Measurements from ENCODE around the gene SPDYE3. TPM values are rescaled to one million over a fixed set of nuclear protein-coding genes. Genes with fewer than 3 reads are reported as not detected.
"Not testable (repeated sequence)": the region's sequence is repeated elsewhere in the genome, so short reads cannot be mapped to it uniquely, and the experiment has no call there.

The SPDYE3 gene, protein sequence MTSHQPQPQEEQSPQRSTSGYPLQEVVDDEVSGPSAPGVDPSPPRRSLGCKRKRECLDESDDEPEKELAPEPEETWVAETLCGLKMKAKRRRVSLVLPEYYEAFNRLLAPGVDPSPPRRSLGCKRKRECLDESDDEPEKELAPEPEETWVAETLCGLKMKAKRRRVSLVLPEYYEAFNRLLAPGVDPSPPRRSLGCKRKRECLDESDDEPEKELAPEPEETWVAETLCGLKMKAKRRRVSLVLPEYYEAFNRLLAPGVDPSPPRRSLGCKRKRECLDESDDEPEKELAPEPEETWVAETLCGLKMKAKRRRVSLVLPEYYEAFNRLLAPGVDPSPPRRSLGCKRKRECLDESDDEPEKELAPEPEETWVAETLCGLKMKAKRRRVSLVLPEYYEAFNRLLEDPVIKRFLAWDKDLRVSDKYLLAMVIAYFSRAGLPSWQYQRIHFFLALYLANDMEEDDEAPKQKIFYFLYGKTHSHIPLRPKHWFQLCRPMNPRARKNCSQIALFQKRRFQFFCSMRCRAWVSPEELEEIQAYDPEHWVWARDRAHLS
- not detected in 2 replicates for total RNA-seq (2014; rRNA removed; shearing (Covaris generic); ENCODE audit: low replicate concordance)

DNA sequence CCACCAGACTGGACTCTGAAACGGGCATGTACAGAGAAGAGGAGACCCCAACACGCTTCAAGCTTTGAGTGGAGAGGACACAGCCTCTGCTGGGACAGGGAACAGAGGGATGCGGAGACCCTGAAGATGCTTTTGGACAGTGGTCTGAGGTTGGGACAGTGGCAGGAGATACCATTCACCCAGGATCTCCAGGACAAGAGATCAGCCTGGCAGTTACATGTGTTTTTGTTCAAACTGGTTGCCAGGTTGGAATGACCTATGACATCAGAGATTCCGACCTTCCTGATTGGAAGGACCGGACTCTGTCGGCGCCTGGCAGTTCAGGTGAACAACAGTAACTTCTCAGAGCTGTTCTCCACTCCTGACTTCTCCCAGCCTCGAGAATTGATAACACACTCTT, at the start of gene SPDYE3:
Gene SPDYE3 (plus strand): TSS at position 301 of the 400 bp plus-strand sequence. CDS start 184 bp downstream, outside the sequence.
- in situ Hi-C loops (cut with HindIII; ENCODE audit: low pct_unique_long_range_greater_than_20kb, low sequenced_read_pairs); DNase-seq (ENCODE audit: low read depth): not testable (repeated sequence)

DNA sequence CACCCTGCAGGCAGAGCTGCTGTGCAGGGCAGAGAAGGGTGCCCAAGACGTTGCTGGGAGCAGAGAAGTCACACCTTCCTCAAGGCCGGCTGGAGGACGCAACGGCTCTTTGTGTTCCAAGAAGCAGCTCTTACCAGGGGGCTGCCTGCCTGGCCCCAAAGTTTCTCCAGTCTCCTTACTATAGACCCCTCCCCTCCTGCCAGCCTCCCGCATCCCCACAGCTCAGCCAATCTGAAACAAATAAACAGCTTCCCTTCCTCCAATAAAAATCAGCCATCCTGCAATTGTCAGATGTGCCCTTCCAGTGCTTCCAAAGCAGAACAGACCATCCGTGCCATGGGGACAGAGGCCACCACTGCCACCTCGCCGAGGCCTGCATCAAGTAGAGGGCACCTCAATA, 47.5 kb upstream of the SPDYE3 start:
- DNase-seq (ENCODE audit: low read depth); in situ Hi-C loops (cut with HindIII; ENCODE audit: low pct_unique_long_range_greater_than_20kb, low sequenced_read_pairs): not testable (repeated sequence)

DNA sequence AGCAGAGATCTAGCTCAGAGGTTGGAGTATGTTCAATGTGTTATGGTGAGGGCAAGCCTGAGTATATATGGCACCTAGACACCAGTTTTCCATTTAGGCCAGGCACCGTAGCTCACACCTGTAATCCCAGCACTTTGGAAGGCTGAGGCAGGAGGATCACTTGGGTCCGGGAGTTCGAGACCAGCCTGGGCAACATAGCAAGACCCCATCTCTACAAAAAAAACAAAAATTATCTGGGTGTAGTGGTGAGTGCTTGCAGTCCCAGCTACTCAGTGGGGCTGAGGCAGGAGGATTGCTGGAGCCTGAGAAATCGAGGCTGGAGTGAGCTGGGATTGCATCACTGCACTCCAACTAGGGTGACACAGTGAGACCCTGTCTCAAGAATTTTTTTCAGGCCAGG, 44.6 kb upstream of the SPDYE3 start:
- DNase-seq (ENCODE audit: low read depth); in situ Hi-C loops (cut with HindIII; ENCODE audit: low pct_unique_long_range_greater_than_20kb, low sequenced_read_pairs): not testable (repeated sequence)

DNA sequence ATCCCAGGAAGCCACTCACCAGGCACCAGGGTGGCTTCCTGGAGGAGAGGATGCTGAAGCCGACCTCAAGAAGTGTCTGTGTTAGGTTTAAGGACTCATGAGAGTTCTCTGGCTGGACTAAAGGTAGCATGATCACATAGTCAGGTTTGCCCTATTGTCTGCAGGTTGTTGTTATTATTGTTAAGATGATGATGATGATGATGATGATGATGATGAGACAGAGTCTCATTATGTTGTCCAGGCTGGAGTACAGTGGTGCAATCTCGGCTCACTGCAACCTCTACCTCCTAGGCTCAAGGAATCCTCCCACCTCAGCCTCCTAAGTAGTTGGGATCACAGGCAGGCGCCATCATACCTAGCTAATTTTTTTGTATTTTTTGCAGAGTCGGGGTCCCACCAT, 43.3 kb upstream of the SPDYE3 start:
- in situ Hi-C loops (cut with HindIII; ENCODE audit: low pct_unique_long_range_greater_than_20kb, low sequenced_read_pairs); DNase-seq (ENCODE audit: low read depth): not testable (repeated sequence)

DNA sequence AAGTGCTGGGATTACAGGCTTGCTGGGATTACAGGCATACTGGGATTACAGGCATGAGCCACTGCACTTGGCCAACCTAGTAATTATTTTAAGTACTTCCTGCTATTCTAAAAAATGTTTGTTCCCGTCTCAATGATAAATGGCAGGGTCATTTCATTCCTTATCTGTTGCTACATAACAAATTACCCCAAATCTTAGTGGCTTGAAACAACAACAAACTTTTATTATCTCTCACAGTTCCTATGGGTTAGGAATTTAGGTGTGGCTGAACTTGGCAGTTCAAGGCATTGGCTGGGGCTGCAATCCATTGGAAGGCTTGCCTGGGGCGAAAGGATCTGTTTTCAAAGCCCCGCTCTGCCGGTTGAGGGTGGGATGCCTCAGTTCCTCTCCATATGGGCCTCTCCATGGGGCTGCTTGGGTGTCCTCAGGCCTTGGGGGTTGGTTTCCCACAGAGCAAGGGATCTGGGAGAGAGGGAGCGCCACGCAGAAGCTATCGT, 42.8 kb upstream of the SPDYE3 start:
- in situ Hi-C loops (cut with HindIII; ENCODE audit: low pct_unique_long_range_greater_than_20kb, low sequenced_read_pairs), result not testable (repeated sequence)
- DNase-seq (ENCODE audit: low read depth), result peak; percentile 91

DNA sequence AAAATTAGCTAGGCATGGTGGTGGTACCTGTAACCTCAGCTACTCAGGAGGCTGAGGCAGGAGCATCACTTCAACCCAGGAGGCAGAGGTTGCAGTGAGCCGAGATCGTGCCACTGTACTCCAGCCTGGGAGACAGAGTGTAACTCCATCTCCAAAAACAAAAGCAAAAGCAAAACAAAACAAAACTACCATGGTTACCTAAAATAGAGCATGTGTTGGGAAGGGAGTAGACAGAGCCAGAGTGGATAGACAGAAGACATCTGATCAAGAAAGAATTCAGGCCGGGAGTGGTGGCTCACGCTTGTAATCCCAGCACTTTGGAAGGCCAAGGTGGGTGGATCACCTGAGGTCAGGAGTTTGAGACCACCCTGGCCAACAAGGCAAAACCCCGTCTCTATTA, 41.7 kb upstream of the SPDYE3 start:
- in situ Hi-C loops (cut with HindIII; ENCODE audit: low pct_unique_long_range_greater_than_20kb, low sequenced_read_pairs), result not testable (repeated sequence)

DNA sequence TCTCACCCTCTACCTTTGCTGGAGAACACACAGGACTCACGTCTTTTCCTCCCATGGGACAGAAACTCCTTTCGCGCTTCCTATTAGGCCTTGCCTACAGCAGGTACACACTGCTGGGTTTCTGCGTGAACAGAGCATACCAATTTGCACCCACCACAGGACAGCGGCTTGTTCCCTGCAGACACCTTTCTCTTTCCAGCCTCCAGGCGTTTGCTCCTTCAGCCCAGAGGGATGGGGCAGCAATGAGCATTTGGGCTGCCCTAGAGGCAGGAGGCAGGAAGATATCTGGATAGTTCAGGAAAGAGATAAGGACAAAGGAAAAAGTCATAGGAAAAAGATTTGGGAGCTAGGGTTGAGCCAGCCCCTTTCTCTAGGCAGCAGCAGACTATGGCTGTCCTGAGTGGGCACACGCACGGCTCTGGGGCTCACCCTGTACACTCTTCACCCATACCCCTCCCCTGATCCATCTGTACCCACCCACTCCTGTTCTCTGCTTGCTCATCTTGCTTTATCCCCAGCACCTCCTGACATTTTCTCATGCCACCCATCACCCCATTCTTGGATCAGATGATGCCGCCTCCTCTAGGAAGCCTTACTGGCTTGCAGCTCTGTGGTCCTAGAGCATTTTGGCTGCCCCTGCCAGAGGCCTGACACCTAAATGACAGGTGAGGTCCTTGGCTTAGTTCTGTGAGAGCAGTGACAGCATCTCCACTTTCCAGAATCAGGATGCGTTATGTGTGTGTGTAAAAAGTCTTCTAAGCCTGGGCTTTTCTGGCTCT, 40.7 kb upstream of the SPDYE3 start:
- DNase-seq (ENCODE audit: low read depth), result no peak
- in situ Hi-C loops (cut with HindIII; ENCODE audit: low pct_unique_long_range_greater_than_20kb, low sequenced_read_pairs), result no loop called here

More for the DNA sequence above, 41.7 kb upstream of the SPDYE3 start:
- peak; percentile 67 for DNase-seq (ENCODE audit: low read depth)

DNA sequence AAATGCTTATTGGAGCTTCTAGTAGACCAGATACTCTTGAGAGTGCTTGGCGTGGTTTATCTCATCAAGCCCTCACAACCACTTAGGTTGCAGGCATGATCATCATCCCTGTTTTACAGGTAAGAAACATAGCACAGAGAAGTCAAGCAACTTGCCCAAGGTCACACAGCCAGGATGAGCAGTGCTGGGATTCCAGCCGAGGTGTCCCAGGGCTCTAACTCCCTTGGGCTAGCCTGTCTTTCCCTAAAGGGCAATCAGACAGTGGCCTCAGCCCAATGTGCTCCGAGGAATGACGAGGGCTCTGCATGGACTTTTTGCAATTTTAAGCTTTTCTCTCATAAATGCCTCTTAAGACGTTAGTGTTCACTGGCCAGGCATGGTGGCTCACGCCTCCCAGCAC, 39.9 kb upstream of the SPDYE3 start:
- DNase-seq (ENCODE audit: low read depth), result no peak
- in situ Hi-C loops (cut with HindIII; ENCODE audit: low pct_unique_long_range_greater_than_20kb, low sequenced_read_pairs), result no loop called here

DNA sequence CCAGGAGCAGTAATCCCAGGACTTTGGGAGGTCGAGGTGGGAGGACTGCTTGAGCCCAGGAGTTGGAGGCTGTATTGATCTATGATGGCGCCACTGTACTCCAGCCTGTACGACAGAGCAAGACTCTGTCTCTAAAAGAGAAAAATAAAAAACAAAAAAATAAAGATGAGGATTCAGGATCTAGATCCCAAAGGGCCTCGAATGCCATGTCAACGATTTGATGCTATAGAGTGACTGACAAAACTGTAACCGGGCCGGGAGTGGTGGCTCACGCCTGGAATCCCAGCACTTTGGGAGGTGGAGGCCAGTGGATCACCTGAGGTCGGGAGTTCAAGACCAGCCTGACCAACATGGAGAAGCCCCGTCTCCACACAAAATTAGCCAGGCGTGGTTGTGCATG, 38.6 kb upstream of the SPDYE3 start:
- DNase-seq (ENCODE audit: low read depth); in situ Hi-C loops (cut with HindIII; ENCODE audit: low pct_unique_long_range_greater_than_20kb, low sequenced_read_pairs): not testable (repeated sequence)

DNA sequence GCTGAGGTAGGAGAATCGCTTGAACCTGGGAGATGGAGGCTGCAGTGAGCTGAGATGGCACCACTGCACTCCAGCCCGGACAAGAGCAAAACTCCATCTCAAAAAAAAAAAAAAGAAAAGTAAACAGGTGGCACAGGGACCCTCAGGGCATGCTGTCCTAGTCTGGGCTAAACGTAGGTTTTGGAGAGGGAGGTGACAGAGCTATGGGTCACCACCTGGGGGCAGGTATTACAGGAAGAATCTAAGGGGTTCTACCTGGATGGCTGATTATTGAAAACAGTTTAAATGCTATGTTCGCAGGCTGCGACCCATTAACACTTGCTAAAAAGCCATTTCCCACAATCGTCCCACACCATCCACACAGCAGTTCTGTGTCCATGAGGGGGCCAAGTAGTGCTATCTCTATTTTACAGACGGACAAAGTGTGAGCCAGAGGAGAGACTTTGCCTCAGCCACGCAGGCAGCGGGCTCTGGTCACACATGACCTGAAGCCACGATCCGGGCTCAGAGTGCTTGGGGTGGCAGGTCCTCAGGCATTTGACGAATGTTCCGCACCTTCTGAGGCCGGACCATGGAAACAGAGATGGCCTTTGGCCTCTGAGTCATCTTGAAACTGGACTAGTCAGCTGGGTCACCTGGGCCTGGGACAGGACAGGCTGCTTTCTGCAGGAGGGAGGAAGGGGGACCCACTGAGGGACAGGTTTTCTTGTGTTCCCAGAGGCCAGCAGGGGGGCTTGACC, 38.0 kb upstream of the SPDYE3 start:
- in situ Hi-C loops (cut with HindIII; ENCODE audit: low pct_unique_long_range_greater_than_20kb, low sequenced_read_pairs), result not testable (repeated sequence)
- DNase-seq (ENCODE audit: low read depth), result peak; percentile 87

DNA sequence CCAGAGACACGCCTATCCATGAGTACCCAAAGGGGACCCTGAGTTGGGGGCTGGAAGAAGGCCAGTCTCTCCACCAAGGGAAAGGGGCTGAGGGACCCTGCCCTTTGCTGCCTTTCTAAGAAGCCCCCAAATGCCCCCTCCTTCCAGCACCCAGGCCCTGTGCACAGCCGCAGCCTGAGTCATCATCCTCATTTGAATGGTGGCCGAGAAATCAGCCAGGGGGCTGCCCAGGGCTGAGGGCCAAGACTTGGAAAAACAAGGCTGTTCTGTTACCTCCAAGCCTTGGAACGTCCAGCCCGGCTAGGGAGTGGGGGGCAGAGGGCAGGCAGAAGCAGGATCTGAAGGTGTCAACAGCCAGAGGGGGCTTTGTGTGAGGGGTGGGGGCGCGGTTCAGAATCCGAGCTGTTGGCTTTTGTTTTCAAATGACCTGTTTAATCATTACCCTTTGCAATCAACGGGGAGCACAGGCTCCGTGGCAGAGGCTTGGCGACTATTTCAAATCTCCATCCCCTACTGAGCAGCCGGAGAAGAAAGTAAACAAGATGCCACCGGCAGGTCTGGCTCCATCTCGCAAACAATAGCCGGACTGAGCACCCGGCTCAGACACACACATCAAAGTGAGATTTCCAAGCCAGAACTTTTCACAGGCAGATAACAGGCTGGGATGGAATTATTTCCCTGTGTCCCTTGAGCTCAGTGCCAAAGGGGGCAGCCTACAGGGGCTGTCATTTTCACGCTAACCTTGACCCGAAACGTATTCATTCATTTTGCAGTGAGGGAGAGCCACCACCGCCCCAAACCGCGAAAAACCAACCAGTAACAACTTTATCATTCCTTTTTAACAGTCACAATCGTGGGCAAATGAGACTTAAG, 37.2 kb upstream of the SPDYE3 start:
- DNase-seq (ENCODE audit: low read depth), result peak; percentile 85
- in situ Hi-C loops (cut with HindIII; ENCODE audit: low pct_unique_long_range_greater_than_20kb, low sequenced_read_pairs), result not testable (repeated sequence)

DNA sequence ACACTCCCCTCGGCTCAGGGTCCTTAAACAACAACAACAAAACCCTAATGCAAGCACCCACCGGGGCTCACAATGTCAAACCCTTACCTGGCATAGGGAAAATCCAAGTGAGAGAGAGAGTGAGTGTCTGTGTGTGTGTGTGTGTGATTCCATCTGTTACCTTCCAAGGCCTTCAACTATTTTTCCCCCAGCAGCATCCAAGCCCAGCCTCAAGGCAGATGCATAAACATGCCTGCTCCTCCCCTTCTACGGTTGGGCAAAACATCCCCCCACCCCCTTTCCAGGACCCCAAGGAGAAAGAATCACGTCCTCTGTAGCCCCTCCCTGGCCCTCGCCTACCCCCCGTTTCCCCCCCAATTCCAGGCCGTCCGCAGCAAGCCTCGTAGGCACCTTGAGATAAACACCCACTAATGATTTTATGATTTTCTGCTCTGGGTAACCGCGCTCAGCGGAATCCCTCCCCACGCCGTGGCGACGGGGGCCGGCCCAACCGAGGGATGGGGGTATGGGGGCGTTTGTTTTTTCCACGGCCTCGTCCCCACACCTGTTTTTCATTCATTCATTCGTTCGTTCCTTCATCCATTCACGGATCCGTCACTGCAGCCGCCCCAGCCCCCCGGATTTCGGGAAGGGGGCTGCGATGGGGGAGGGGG, 36.4 kb upstream of the SPDYE3 start:
- in situ Hi-C loops (cut with HindIII; ENCODE audit: low pct_unique_long_range_greater_than_20kb, low sequenced_read_pairs); DNase-seq (ENCODE audit: low read depth): not testable (repeated sequence)

DNA sequence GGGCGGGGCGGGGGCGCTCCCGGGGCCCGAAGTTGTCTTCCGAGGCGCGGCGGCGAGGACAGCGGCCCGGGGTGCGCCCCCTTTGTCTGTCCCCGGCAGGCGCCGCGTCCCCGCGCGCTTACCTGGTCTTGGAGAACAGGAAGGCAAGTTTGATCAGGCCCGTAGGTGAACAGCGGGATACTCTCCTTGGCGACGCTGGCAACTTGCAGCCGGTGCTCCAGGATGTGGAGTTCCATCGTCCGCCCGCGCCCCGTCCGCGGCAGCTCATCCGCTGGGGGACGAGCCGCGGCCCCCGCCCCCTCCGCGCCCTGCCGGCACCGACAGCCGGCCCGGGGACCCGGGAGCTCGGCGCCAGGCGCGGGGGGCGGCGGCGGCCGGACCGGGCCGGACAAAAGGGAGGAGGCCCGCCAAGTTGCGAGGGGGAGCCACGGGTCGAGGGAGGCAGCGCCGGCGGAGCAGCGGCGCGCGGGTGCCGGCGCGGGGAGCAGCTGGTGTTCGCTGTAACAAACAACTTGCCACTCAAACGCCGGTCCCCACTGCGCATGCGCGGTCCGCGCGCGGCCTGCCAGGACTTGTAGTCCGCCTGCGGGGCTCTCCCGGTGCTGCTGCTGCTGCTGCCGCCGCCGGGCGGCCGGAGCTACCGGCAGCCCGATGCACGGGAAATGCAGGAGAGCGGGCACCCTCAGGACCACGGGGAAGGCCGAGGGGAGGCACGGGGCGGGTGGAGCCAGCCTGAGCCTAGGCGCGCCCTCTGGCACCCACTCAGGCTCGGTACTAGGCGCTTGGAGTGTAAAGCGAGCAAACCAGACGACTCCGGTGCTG, 35.6 kb upstream of the SPDYE3 start:
- peak; percentile 81 for DNase-seq (ENCODE audit: low read depth)
- in situ Hi-C loops (cut with HindIII; ENCODE audit: low pct_unique_long_range_greater_than_20kb, low sequenced_read_pairs), result no loop called here

DNA sequence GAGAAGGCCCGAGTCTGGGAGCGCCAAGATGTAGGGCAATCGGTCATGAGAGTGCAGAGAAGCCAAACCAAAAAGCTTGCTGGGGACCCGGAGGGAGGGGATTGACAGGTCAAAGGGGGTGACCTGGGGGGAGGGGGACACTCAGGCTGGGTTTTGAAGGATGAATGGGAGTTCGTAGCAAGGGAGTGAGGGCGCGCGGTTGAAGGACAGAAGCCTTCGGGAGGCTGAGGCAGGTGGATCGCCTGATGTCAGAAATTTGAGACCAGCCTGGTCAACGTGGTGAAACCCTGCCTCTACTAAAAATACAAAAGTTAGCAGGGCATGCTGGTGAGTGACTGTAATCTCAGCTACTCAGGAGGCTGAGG, 35.0 kb upstream of the SPDYE3 start:
- DNase-seq (ENCODE audit: low read depth); in situ Hi-C loops (cut with HindIII; ENCODE audit: low pct_unique_long_range_greater_than_20kb, low sequenced_read_pairs): not testable (repeated sequence)

DNA sequence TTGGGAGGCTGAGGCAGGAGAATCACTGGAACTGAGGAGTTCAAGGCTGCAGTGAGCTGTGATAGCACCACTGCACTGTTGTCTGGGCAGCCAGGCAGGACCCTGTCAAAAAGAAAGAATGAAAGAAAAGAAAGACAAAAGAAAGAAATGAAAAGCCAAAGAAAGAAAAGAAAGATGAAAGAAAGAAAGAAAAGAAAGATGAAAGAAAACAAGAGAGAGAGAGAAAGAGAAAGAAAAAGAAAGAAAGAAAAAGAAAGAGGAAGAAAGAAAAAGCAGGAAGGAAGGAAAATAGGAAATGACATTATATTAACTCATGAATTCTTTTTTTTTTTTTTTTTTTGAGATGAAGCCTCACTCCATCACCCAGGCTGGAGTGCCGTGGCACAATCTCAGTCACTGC, 32.4 kb upstream of the SPDYE3 start:
- in situ Hi-C loops (cut with HindIII; ENCODE audit: low pct_unique_long_range_greater_than_20kb, low sequenced_read_pairs), result no loop called here
- no peak for DNase-seq (ENCODE audit: low read depth)

DNA sequence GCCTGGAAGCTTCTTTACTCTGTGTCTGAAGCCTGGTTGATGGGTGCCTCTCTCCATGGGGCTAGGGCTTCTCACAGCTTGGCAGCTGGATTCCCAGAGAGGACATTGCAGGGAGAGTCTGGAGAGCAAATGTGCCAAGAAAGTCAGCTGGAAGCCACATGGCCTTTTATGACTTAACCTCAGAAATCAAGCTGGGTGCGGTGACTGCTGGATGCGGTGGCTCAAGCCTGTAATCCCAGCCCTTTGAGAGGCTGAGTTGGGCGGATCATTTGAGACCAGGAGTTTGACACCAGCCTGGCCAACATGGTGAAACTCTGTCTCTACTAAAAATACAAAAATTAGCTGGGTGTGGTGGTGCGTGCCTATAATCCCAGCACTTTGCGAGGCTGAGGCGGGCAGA, 31.4 kb upstream of the SPDYE3 start:
- in situ Hi-C loops (cut with HindIII; ENCODE audit: low pct_unique_long_range_greater_than_20kb, low sequenced_read_pairs); DNase-seq (ENCODE audit: low read depth): not testable (repeated sequence)
